Progenitor cell of endocrine pancreas (in vitro differentiated cells): Measurements from ENCODE around the gene ASIC2. TPM values are rescaled to one million over a fixed set of nuclear protein-coding genes. Genes with fewer than 3 reads are reported as not detected.

Experiments
- DNase-seq: peaks from one replicate; pipeline ENCODE4 v3.0.0; 2021; ENCODE audit warnings: low spot score; ENCODE audit not compliant: unreplicated experiment
- H3K27ac Mint-ChIP-seq: 2 replicates; pipeline ENCODE4 v1.8.0; 2021; ENCODE audit warnings: mild to moderate bottlenecking, moderate library complexity, mixed read lengths
- H3K27me3 Mint-ChIP-seq: 2 replicates; pipeline ENCODE4 v1.8.0; 2021; ENCODE audit warnings: mixed read lengths
- H3K36me3 Mint-ChIP-seq: 2 replicates; pipeline ENCODE4 v1.8.0; 2022; ENCODE audit warnings: mixed read lengths; ENCODE audit not compliant: insufficient read depth
- H3K4me1 Mint-ChIP-seq: 2 replicates; pipeline ENCODE4 v1.8.0; 2021; ENCODE audit warnings: low read depth, mixed read lengths
- H3K4me3 Mint-ChIP-seq: 2 replicates; pipeline ENCODE4 v1.8.0; 2021; ENCODE audit warnings: low read depth, mild to moderate bottlenecking, moderate library complexity, mixed read lengths
- H3K9me3 Mint-ChIP-seq: 2 replicates; pipeline ENCODE4 v1.8.0; 2021; ENCODE audit warnings: low read depth, mixed read lengths
- total RNA-seq: library from RNA; stranded (reverse); gene quantifications from 2 replicates; pipeline ENCODE4 v1.2.1, GENCODE V29; 2021
- TF ChIP-seq, protein P1 (sequence below): fragments of 200-600 bp; sonication (generic); IDR thresholded peaks from one replicate; pipeline ENCODE4 v1.5.0; 2021; ENCODE audit warnings: antibody characterized with exemption, mild to moderate bottlenecking; ENCODE audit not compliant: unreplicated experiment

Gene ASIC2
- total RNA-seq, 1 donor from 2014 or later, result 0.29 TPM

DNA sequence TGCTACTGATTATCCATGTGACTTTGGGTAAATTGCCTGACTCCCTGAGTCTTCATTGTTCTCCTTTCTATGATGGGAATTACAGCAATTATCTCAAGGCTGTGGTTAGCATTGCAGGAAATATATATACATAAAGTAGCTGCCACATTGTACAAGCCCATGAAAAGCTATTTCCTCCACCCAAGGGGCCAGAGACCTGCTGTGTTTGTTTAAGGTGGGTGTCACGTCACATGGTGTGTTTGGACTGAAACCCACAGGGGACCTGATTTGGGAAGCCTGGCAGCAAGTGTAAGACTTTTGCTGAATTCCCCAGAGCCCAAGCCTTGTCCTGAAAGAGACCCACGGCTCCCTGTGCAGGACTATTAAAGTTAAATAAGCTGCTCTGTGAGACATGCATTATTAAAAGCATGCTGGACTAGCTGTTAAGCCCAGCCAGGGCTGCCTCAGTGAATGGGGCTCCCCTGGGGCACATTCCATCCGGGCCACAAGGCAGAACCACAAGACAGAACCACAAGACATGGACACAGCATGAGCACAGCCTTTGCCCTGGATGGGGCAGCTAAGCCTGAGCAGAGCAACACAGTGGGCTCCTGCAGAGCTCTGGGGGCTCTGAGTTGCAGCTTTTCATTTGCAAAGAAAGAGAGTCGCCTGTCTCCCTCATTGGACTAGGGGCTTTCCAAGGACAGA is 152.5 kb downstream of the ASIC2 start:
- DNase-seq, result no peak
- Mint-ChIP-seq H3K4me1 (no peaks in the 10 kb centered on the region), H3K9me3 (no peaks in the 10 kb centered on the region), H3K27ac (no peak overlapping the region), H3K27me3 (peaks cover 40% of the 10 kb centered on the region), H3K36me3 (no peaks in the 10 kb centered on the region), H3K4me3 (no peak overlapping the region)
- TF ChIP-seq, protein P1, sequence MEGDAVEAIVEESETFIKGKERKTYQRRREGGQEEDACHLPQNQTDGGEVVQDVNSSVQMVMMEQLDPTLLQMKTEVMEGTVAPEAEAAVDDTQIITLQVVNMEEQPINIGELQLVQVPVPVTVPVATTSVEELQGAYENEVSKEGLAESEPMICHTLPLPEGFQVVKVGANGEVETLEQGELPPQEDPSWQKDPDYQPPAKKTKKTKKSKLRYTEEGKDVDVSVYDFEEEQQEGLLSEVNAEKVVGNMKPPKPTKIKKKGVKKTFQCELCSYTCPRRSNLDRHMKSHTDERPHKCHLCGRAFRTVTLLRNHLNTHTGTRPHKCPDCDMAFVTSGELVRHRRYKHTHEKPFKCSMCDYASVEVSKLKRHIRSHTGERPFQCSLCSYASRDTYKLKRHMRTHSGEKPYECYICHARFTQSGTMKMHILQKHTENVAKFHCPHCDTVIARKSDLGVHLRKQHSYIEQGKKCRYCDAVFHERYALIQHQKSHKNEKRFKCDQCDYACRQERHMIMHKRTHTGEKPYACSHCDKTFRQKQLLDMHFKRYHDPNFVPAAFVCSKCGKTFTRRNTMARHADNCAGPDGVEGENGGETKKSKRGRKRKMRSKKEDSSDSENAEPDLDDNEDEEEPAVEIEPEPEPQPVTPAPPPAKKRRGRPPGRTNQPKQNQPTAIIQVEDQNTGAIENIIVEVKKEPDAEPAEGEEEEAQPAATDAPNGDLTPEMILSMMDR, result no peak

GRCh38 chr17:33138627-33139026 is 154.5 kb downstream of the ASIC2 start:
- Mint-ChIP-seq H3K27ac (no peak overlapping the region), H3K9me3 (no peaks in the 10 kb centered on the region), H3K4me1 (no peaks in the 10 kb centered on the region), H3K4me3 (no peak overlapping the region), H3K36me3 (no peaks in the 10 kb centered on the region), H3K27me3 (peaks cover 48% of the 10 kb centered on the region)
- no peak for DNase-seq
- TF ChIP-seq, protein P1, result no peak

- H3K27ac Mint-ChIP-seq, result no peak overlapping the region
- no peak for DNase-seq
- H3K4me1 Mint-ChIP-seq, result no peaks in the 10 kb centered on the region
- TF ChIP-seq, protein P1, result no peak
- no peaks in the 10 kb centered on the region for H3K9me3 Mint-ChIP-seq
- H3K4me3 Mint-ChIP-seq, result no peak overlapping the region
- peaks cover 56% of the 10 kb centered on the region for H3K27me3 Mint-ChIP-seq
- no peaks in the 10 kb centered on the region for H3K36me3 Mint-ChIP-seq
Measured at GRCh38 chr17:33137426-33137825, 155.7 kb downstream of the ASIC2 start.

- H3K27me3 Mint-ChIP-seq, result peaks cover 56% of the 10 kb centered on the region
- no peaks in the 10 kb centered on the region for H3K36me3 Mint-ChIP-seq
- no peak overlapping the region for H3K4me3 Mint-ChIP-seq
- H3K27ac Mint-ChIP-seq, result no peak overlapping the region
- no peaks in the 10 kb centered on the region for H3K9me3 Mint-ChIP-seq
- no peak for DNase-seq
- TF ChIP-seq, protein P1, result no peak
- H3K4me1 Mint-ChIP-seq, result no peaks in the 10 kb centered on the region
Measured at GRCh38 chr17:33135691-33136090, 157.4 kb downstream of the ASIC2 start.

DNA sequence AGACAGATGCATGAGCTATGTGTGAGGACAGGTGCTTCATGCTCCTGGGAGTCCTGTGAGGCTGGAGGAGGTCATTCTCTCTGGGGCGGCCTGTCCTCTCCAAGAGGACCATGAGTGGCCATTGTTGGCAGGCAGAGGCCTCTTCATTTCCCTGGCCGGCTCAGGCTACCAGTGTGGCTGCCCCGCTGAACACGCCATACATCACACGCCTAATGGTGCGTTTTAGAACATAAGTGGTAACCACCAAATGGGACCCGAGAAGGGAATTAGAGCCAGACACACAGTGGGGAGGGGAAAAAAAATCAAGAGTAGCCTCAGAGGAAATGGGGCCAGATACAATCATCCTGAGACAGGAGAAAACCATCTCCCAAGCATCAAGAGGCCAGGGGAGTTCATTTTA is 161.5 kb downstream of the ASIC2 start:
- no peaks in the 10 kb centered on the region for H3K9me3 Mint-ChIP-seq
- no peaks in the 10 kb centered on the region for H3K4me1 Mint-ChIP-seq
- TF ChIP-seq, protein P1, result no peak
- no peak overlapping the region for H3K4me3 Mint-ChIP-seq
- H3K36me3 Mint-ChIP-seq, result no peaks in the 10 kb centered on the region
- H3K27ac Mint-ChIP-seq, result no peak overlapping the region
- no peak for DNase-seq
- H3K27me3 Mint-ChIP-seq, result peaks cover 45% of the 10 kb centered on the region
